ENCODE measurements around the gene CXADR.
"Not testable (repeated sequence)": the region's sequence is repeated elsewhere in the genome, so short reads cannot be mapped to it uniquely, and the experiment has no call there.

CXADR gene
- total RNA-seq = 0.87 to 2.6 reads per million in 2 experiments

- DNase-seq (ENCODE audit: low read depth) = peak; percentile 82
Observed at GRCh38 chr21:17512253-17513213, at the start of gene CXADR. TSS of gene CXADR (plus strand) at chr21:17513043. CDS start at chr21:17513130, 87 bp downstream.

GRCh38 chr21:17466166-17466565 lies 46.7 kb upstream of the CXADR start:
- DNase-seq (ENCODE audit: low read depth) = no peak

- DNase-seq (ENCODE audit: low read depth) = no peak
Observed at GRCh38 chr21:17467392-17467791, 45.5 kb upstream of the CXADR start.

- no peak for DNase-seq (ENCODE audit: low read depth)
Observed at GRCh38 chr21:17467829-17468228, 45.0 kb upstream of the CXADR start.

- no peak for DNase-seq (ENCODE audit: low read depth)
Observed at GRCh38 chr21:17468698-17469097, 44.1 kb upstream of the CXADR start.

- no peak for DNase-seq (ENCODE audit: low read depth)
Observed at GRCh38 chr21:17469727-17470126, 43.1 kb upstream of the CXADR start.

GRCh38 chr21:17472182-17472581 lies 40.7 kb upstream of the CXADR start:
- DNase-seq (ENCODE audit: low read depth) = no peak

- DNase-seq (ENCODE audit: low read depth) = no peak
Observed at GRCh38 chr21:17472592-17473271, 40.1 kb upstream of the CXADR start.

- no peak for DNase-seq (ENCODE audit: low read depth)
Observed at GRCh38 chr21:17476006-17476405, 36.8 kb upstream of the CXADR start.

GRCh38 chr21:17478156-17478555 lies 34.7 kb upstream of the CXADR start:
- not testable (repeated sequence) for DNase-seq (ENCODE audit: low read depth)

- DNase-seq (ENCODE audit: low read depth) = no peak
Observed at GRCh38 chr21:17479606-17480005, 33.2 kb upstream of the CXADR start.

- DNase-seq (ENCODE audit: low read depth) = no peak
Observed at GRCh38 chr21:17482928-17483327, 29.9 kb upstream of the CXADR start.

GRCh38 chr21:17488620-17489019 lies 24.2 kb upstream of the CXADR start:
- DNase-seq (ENCODE audit: low read depth) = no peak

- DNase-seq (ENCODE audit: low read depth) = not testable (repeated sequence)
Observed at GRCh38 chr21:17489565-17489964, 23.3 kb upstream of the CXADR start.

GRCh38 chr21:17491716-17492414 lies 21.0 kb upstream of the CXADR start:
- DNase-seq (ENCODE audit: low read depth) = no peak

GRCh38 chr21:17492415-17493168 lies 20.3 kb upstream of the CXADR start:
- no peak for DNase-seq (ENCODE audit: low read depth)

- DNase-seq (ENCODE audit: low read depth) = no peak
Observed at GRCh38 chr21:17494051-17494450, 18.8 kb upstream of the CXADR start.

GRCh38 chr21:17495680-17496079 lies 17.2 kb upstream of the CXADR start:
- no peak for DNase-seq (ENCODE audit: low read depth)

- no peak for DNase-seq (ENCODE audit: low read depth)
Observed at GRCh38 chr21:17497316-17497715, 15.5 kb upstream of the CXADR start.

GRCh38 chr21:17498586-17498985 lies 14.3 kb upstream of the CXADR start:
- no peak for DNase-seq (ENCODE audit: low read depth)

Data from T follicular helper cell (primary cell).